Stimulated activated CD4-positive, alpha-beta T cell treated with anti-CD3 and anti-CD28 coated beads, Interleukin-1b, Interleukin-23, amount 100 ng/mL, for 24 hours (primary cell): ENCODE measurements around the gene CCDC73.

Experiments
- DNase-seq, 4 experiments: peaks; one replicate each; pipeline ENCODE4 v3.0.0-alpha.2; 2020; ENCODE audit warnings: low read depth in 4 of 4, low spot score in 1 of 4

The CCDC73 gene

DNA sequence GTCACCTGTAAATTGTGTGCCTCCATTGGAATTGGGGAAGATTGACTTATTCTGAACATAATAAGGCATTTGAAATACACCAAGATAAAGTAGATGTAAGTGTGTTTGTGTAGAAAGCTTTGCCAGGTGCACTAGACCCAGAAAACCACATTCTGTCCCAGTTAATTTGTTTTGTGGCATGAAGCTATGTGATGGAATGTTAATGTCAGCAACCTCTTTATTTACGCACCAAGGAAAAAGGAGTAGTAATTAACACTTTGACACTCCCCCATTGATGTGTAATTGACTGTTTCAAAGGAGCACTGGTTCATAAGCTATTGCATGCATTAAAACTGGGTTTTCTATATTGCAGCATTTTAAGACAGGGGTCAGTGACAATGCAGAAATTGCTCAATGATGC lies 196.5 kb downstream of the CCDC73 start:
- no peak for DNase-seq

DNA sequence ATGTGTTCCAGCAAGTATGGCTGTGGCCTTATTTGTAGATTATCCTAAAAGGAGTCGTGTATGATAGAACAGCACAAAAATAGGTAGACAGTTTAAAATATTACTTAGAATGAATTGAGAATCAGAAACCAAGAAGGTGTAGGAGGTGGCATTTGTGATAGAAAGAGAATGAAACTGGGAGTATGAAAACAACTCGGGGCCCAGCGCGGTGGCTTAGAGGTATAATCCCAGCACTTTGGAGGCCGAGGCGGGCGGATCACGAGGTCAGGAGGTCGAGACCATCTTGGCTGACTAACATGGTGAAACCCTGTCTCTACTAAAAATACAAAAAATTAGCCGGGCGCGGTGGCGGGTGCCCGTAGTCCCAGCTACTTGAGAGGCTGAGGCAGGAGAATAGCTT lies 198.3 kb downstream of the CCDC73 start:
- DNase-seq: peak in 1 of 4 experiments; percentile 9

DNA sequence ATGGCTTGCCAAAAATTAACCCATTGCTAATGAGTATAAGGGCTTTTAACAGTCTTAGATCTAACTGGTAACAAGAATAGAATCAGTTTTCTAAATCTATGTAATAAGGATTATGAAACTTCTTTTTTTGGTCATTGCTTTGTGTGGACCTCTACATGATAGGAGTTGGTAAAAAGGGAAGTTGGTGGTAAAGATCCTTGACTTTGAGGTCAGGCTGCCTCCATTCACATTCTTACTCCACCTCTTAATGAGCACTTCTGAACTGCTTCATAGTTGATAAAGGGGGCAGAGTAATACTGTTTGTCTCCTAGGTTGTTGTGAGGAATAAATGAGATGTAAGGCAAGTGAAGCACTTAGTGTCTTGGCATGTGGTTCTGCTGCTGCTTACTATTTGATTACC lies 200.2 kb downstream of the CCDC73 start:
- DNase-seq: no peak

DNA sequence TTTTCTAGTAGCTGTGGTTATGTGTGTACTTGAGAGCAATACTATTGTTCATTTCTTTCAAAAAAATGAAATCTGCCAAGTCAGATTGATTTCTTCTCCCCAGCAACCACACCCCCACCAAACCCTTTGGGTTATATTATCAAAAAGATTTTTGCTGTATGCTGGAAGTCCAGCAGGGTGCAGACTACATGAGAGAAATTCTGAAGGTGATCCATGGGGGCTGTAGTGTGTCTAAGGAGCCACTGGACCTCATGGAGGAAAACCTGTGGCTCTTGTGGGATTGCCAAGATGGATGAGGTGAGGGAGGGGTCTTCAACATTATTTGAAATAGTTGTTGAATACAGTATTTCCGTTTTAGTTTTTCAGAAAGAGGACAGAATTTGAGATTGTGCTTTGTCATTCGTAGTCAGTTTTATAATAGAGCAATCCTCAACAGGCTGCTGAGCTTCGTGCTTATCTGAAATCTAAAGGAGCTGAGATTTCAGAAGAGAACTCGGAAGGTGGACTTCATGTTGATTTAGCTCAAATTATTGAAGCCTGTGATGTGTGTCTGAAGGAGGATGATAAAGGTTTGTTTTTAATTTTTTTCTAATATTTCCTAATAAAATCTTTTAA lies 207.8 kb downstream of the CCDC73 start:
- no peak for DNase-seq

DNA sequence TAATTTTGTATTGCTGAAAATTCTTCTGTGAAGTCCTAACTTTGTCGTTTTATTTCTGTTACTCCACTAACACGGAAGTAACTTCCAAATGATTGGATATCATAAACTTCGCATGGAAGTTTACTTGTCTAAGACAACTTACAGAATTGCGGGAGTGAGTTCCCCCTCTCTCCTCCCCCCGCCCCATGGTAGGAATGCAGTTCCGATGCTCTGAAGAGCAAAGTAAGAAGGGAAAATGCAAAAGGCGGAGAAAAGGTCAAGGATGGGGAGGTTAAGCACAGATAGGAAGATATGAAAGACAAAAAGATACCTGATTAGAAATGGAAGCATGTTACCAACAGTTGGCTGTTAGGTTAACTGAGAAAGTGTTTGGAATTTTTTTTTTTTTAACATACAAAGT lies 209.5 kb downstream of the CCDC73 start:
- no peak for DNase-seq

DNA sequence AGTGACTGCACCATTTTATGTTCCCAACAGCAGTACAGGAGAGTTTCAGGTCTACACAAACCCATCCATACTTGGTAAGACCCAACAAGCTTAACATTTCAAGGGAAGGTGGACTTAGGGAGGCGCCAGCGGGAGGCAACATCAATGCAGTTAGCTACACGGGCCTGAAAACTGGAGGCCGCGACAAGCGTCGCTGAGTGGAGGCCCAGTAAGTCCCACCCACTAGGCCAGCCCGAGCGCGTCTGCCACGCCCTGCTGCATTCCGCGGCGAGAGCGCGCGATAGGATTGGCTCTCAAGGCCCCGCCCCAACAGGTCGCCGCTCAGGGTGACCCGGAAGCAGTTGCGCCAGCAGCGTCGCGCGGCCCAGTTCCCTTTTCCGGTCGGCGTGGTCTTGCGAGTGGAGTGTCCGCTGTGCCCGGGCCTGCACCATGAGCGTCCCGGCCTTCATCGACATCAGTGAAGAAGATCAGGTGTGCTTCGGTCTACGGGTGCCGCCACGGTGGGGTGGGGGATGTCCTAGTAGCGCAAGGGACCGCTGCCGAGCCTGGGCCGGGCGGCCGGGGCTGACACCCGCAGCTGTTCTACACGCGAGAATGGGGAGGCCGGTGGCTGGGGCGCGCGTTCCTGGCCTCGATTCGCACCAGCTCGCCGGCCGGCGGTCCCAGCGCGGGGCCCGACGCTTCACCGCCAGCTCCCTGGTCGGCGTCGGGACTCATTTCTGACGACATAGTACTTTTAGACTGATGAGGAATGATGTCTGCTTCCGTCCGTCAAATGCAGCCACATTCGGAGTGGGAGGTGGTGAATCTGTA lies 210.8 kb downstream of the CCDC73 start, which contains the start of gene EIF3M:
Gene EIF3M, plus strand, starts transcription at position 373 of the 813 bp plus-strand sequence. Its CDS starts 57 bp downstream, at position 430.
- DNase-seq: peak; percentile 90 to 94 (median 92)

DNA sequence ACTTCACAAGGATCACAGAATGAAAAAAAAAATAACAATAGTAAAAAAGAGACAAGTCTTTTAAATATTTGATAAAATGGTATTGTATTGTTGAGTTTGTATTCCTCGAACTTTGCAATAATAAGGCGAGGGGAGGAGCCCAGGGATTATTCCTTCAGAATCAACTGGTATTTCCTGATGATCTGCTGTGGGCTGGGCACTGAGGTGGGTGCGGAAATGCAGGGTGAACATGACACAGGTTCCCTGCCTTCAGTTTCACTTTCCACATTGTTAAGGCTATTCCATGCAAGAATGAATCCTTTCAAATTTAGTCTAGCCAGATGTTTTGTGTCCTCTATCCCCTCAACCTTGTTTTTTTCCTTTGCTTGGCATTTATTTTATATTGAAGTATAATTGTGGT lies 212.9 kb downstream of the CCDC73 start:
- DNase-seq: no peak

DNA sequence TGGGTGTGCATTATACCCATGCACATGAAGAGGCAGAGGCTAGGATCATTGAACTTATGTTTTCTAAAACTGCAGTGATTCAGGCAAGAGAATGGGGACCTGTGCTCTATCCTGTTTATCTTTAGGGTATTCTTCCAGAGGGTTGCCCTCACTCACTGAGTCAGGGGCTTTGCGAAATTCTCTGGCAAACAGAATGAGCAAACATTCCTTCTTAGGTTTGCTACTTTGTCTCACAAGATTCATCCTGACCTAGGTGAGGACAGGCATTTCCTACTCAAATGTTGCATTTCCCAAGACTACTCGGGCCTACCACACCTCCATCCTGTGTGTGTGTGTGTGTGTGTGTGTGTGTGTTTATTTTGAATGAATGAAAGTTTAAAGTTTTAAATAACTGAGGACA lies 213.5 kb downstream of the CCDC73 start:
- no peak for DNase-seq

DNA sequence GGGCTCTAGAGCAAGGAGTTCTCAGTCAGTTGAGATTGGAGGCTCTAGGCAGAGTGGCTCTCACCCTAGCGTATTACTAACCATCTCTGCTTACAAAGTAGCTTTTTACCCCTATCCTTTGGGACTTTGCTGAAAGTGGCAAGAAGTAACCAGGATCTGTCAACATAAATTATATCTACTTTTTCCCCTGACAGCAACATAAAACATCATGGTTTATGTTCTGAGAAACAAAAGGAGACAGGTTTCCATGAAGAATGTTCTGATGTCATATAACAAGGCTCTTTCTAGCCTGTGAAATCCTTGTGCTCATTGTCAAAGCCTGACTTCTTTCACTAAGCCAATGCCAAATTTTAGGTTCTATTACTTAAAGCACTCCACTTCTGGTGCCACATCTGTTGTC lies 218.0 kb downstream of the CCDC73 start:
- DNase-seq: no peak

DNA sequence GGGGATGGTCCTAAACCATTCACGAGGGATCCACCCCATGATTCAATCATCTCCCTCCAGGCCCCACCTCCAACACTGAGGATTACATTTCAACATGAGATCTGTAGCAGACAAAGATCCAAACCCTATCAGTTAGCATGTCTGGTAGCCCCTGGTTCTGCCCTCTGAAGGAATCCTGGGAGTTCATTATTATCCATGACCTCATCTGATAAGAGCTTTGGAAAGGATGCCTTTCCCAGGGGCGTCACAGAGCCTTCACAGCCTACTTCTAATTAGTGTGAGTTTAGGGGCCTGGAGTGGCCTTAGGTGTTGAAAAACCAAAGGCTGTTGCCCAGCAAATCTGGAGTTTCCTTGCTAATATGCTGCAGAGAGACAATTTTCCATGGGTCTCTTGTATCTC lies 219.4 kb downstream of the CCDC73 start:
- DNase-seq: no peak

DNA sequence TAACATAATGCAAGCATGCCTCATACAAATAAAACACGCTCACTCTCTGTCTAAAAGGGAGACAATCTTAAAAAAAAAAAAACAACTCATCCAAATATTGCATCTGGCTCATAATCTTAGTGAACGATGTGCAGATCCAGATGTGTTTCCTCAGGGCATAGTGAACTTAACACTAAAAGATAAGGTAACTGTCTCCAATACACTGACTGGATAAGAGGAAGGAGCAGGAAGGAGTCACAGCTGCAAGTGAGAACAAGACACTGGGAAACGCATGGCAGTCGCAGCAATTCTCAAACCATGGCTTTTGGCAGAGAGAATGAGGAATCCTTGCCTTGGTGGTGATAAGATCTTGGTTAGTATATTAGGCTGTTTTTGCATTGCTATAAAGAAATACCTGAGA lies 220.0 kb downstream of the CCDC73 start:
- no peak for DNase-seq

DNA sequence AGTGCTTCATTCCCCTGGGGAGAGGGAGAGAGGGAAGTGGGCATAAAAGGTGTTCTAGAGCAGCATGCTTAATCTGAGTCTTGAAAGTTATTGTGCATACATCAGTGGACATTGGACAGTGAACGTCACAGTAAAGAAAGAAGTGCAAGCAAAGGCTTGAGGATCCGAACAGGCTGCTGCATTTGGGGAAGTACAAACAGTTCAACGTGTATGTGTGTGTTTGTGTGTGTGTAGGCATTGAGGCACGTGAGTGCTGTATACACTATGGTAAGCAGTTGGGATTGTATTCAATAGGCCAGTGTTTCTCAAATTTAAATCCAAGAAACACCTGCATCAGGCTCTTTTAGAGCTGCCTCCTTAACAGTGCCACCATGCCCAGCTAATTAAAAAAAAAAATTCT lies 221.2 kb downstream of the CCDC73 start:
- no peak for DNase-seq

DNA sequence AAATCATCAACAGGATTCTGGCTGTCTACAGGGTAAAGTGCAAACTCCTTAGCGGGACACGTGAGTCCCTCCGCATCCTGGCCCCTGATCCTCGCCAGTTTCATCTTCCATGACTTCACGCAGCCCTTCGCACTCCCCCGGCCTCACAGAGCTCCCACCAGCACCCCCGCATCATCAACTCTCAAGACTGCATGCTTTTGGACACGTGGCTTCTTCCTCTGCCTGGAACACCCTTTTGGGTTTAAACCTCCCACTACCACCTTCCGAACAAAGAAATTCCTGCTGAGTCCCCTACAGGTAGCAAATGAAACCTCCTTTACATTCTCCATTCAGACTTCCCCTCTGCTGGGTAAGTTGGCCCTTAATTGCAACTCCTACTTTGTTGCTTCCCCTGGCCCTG lies 223.4 kb downstream of the CCDC73 start:
- DNase-seq: no peak

DNA sequence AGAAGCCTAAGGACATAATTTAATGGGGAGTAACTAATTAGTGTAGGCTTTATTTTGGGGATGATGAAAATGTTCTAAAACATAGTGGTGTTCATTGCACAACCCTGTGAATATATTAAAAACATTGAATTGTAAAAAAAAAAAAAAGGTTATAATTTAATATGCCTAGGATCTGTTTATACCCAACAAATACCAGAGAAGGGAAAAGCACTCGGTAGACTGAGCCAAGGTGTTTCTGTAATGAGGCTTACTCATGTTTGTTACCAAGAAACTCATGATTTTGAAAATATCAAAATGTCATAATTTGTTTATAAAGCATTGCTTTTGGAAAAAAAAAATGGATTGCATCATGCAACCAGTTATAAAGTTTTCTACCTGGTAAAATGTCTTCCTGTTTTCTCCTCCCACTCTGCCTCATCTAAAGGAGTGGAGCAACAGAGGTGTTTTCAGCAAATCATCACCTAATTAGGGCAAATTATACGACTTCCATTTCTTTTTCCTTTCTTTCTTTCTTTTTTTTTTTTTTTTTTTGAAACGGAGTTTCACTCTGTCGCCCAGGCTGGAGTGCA lies 225.1 kb downstream of the CCDC73 start:
- no peak for DNase-seq

DNA sequence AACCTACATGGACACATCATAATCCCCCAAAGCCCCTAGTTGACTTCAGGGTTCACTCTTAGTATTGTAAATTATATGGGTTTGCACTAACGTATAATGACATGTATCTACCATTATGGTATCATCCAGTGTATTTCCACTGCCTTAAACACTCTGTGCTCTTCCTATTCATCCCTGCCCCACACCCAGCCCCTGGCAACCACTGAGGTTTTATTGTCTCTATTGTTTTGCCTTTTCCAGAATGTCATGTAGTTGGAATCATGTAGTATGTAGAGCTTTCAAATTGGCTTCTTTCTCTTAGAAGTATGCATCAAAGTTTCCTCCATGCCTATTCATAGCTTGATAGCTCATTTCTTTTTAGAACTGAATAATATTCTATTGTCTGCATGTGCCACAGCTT lies 227.3 kb downstream of the CCDC73 start:
- no peak for DNase-seq

DNA sequence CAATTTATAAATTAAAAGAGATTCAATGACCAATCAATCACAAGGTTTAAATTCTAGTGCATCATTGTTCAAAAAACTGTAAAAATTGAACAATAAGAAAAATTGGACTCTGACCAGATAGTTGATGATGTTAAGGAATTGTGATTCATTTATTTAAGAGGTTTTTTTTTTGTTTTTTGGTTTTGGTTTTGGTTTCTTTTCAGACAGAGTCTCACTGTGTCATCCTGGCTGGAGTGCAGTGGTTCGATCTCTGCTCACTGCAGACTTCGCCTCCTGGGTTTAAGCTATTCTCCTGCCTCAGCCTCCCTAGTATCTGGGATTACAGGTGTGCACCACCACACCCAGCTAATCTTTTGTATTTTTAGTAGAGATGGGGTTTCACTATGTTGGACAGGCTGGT lies 227.9 kb downstream of the CCDC73 start:
- no peak for DNase-seq

DNA sequence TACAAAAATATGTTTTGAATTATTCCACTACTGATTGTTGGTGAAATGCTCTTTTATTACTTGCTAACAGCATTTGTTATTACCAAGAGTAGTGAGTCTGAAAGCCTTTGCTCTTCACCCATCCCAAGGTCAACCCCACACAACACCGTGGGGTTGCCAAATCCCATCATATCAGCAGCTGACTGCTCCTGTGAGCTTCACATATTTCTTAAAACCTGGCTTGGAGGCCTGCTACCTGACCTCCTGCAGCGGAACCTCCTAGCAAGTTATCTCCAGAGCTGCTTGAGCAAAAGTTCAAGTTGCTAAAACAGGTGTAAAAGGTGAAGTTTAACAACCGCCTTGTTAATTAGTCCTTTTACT lies 230.9 kb downstream of the CCDC73 start:
- DNase-seq: no peak

DNA sequence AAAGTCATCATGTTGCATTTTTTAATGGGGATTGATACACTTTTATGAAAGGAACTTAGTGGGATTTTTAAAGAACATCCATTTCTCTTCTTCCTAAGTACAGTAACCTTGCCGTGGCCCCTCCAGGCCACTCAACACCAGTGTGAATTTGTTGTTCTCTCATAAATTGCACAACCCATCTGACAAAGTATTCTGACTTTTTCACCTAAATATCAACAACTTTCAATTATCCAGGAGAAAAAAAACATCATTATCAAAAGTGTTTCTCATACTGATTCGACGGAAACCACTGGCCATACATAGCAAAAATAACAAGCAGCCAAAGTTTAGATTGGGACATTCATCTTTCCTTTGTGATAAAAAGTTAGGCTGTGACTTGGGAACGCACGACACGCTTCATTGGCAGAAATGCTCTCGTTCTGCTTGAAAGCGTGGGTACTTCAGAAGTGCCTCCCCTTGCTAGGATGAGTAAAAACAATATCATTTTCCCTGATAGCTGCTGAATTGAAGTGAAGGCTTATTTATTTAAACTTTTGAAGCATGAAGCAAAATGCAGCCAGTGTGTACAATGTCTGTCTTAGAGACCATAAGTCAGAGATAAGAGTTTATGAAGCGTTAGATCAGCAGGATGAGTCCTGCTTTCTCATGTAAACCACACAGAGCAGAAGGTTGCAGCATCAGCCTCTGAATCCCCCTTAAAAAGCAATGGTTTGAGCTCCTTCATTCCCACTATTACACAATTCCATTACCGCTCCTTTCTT lies 231.4 kb downstream of the CCDC73 start:
- no peak for DNase-seq

DNA sequence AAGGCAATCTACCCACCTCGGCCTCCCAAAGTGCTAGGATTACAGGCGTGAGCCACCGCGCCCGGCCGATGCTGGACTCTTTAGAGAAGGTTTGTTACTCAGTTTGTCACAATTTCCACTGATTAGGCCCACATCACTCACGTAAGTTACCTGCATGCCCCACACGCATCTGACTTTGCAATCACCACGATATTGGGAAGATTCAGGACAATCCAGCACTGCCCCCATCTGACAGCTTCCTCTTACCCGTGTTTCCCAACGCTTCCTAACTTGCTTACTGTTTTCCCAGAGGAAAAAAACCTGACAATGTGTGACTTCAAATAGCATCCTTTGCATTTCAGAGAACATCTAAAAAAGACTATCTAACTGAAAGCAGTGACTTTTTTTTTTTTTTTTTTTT lies 232.6 kb downstream of the CCDC73 start:
- DNase-seq: no peak

DNA sequence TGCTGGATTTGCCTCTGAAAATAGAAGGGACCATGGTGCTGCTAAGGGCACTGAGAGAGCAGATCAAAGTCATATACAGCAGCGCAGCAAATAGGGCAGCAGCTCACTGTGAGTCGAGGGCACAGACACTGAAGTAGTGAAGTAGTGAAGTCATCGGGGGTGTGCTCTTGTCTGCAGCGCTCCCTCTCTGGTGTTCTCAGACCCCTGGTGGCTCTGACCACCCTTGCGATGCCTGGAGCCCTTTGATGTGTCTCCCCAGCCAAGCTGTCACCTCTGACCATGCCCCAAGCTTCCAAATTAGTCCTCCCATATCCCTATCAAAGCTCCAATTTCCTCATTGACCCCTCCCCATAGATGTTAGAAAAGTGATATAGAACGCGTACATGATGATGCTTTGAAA lies 238.6 kb downstream of the CCDC73 start:
- DNase-seq: no peak

DNA sequence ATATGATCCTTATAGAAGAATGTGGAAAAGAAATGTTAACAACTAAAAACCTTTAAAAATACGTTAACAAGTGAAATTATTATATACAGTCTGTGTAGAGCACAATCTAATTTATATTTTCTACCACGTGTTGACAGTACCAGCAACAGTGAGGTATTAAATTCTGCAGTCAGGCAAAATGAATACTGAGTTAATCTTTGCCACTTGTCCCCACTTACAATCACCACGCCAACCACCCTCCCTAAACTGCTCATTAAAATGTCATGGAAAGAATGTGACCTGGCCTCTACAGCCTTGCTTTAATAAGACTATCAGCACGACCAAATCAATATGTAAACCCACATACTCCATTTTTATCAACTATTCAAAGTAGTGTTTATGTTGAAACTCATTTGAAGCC lies 239.4 kb downstream of the CCDC73 start:
- no peak for DNase-seq
